GM19328 (cell line): Measurements from ENCODE around the gene RNFT2.

Experiments used
- ATAC-seq: cut with Tn5 transposase; IDR thresholded peaks from one replicate; pipeline ENCODE4 v1.9.1; 2021; ENCODE audit warnings: mild to moderate bottlenecking, moderate library complexity; ENCODE audit not compliant: unreplicated experiment

Gene RNFT2

GRCh38 chr12:116709768-116710167, 28.3 kb upstream of the RNFT2 start:
- no peak for ATAC-seq

- ATAC-seq, result no peak
These were observed 27.6 kb upstream of the RNFT2 start for GRCh38 chr12:116710370-116711150.

GRCh38 chr12:116712458-116713303, 25.4 kb upstream of the RNFT2 start:
- ATAC-seq, result no peak

GRCh38 chr12:116713527-116713926, 24.6 kb upstream of the RNFT2 start:
- ATAC-seq, result no peak

GRCh38 chr12:116714175-116714574, 23.9 kb upstream of the RNFT2 start:
- no peak for ATAC-seq

GRCh38 chr12:116717466-116718437, 20.4 kb upstream of the RNFT2 start:
- no peak for ATAC-seq

- ATAC-seq, result no peak
These were observed 19.3 kb upstream of the RNFT2 start for GRCh38 chr12:116718655-116719454.

GRCh38 chr12:116719731-116720528, 18.2 kb upstream of the RNFT2 start:
- no peak for ATAC-seq

GRCh38 chr12:116722245-116722644, 15.9 kb upstream of the RNFT2 start:
- no peak for ATAC-seq

GRCh38 chr12:116726694-116727093, 11.4 kb upstream of the RNFT2 start:
- no peak for ATAC-seq

GRCh38 chr12:116727261-116727660, 10.9 kb upstream of the RNFT2 start:
- no peak for ATAC-seq

- no peak for ATAC-seq
These were observed 10.2 kb upstream of the RNFT2 start for GRCh38 chr12:116727891-116728290.

GRCh38 chr12:116731801-116732200, 6.3 kb upstream of the RNFT2 start:
- no peak for ATAC-seq

GRCh38 chr12:116734156-116734768, 3.9 kb upstream of the RNFT2 start:
- no peak for ATAC-seq

- ATAC-seq, result no peak
These were observed 3.0 kb upstream of the RNFT2 start for GRCh38 chr12:116735084-116735483.

- ATAC-seq, result no peak
These were observed 2.0 kb upstream of the RNFT2 start for GRCh38 chr12:116735951-116736599.

GRCh38 chr12:116736962-116737773, 947 bp upstream of the RNFT2 start:
- ATAC-seq, result no peak
